WTC11 (cell line): ENCODE data around the gene FBXO7.

ENCODE experiments used
- ATF1 ChIP-seq: sonication (generic); formaldehyde crosslinking; IDR thresholded peaks from 2 replicates; pipeline ENCODE4 v1.8.1; 2023; ENCODE audit warnings: mild to moderate bottlenecking, moderate library complexity, missing genetic modification reagents
- CREM ChIP-seq: sonication (generic); formaldehyde crosslinking; IDR thresholded peaks from 2 replicates; pipeline ENCODE4 v1.8.1; 2022; ENCODE audit warnings: mild to moderate bottlenecking, missing genetic modification reagents, moderate library complexity
- ETV6 ChIP-seq: sonication (generic); formaldehyde crosslinking; IDR thresholded peaks from 2 replicates; pipeline ENCODE4 v1.8.1; 2022; ENCODE audit warnings: mild to moderate bottlenecking, missing genetic modification reagents
- JUN ChIP-seq: sonication (generic); formaldehyde crosslinking; IDR thresholded peaks from 2 replicates; pipeline ENCODE4 v1.8.0; 2023; ENCODE audit warnings: mild to moderate bottlenecking, missing genetic modification reagents
- MXD4 ChIP-seq: fragments of 250-450 bp; sonication (Bioruptor Pico); IDR thresholded peaks from 2 replicates; pipeline ENCODE4 v1.8.0; 2021; ENCODE audit warnings: mild to moderate bottlenecking, moderate library complexity, borderline replicate concordance
- SP1 ChIP-seq: sonication (generic); formaldehyde crosslinking; conservative IDR thresholded peaks from 2 replicates; pipeline ENCODE4 v1.8.1; 2022; ENCODE audit warnings: missing genetic modification reagents
- ZBTB21 ChIP-seq: sonication (generic); formaldehyde crosslinking; IDR thresholded peaks from 2 replicates; pipeline ENCODE4 v1.8.1; 2023; ENCODE audit warnings: mild to moderate bottlenecking, missing genetic modification reagents, borderline replicate concordance
- ZNF232 ChIP-seq: sonication (generic); formaldehyde crosslinking; IDR thresholded peaks from 2 replicates; pipeline ENCODE4 v1.8.0; 2022; ENCODE audit warnings: mild to moderate bottlenecking, missing genetic modification reagents
- ZNF317 ChIP-seq: sonication (generic); formaldehyde crosslinking; IDR thresholded peaks from 2 replicates; pipeline ENCODE4 v1.8.1; 2023; ENCODE audit warnings: low read depth, mild to moderate bottlenecking, moderate library complexity, missing genetic modification reagents, borderline replicate concordance
- ZNF396 ChIP-seq: fragments of 250-450 bp; sonication (Bioruptor Pico); IDR thresholded peaks from 2 replicates; pipeline ENCODE4 v1.8.0; 2021; ENCODE audit warnings: mild to moderate bottlenecking, moderate library complexity, borderline replicate concordance
- TF ChIP-seq, protein P1 (sequence below): fragments of 200-600 bp; IDR thresholded peaks from 2 replicates; pipeline ENCODE4 v1.8.0; 2022; ENCODE audit warnings: antibody characterized with exemption
- TF ChIP-seq, protein P2 (sequence below): sonication (generic); formaldehyde crosslinking; IDR thresholded peaks from 2 replicates; pipeline ENCODE4 v1.8.0; 2022; ENCODE audit warnings: mild to moderate bottlenecking, missing genetic modification reagents
- TF ChIP-seq, protein P3 (sequence below): sonication (generic); formaldehyde crosslinking; IDR thresholded peaks from 2 replicates; pipeline ENCODE4 v1.8.0; 2023; ENCODE audit warnings: missing genetic modification reagents

DNA sequence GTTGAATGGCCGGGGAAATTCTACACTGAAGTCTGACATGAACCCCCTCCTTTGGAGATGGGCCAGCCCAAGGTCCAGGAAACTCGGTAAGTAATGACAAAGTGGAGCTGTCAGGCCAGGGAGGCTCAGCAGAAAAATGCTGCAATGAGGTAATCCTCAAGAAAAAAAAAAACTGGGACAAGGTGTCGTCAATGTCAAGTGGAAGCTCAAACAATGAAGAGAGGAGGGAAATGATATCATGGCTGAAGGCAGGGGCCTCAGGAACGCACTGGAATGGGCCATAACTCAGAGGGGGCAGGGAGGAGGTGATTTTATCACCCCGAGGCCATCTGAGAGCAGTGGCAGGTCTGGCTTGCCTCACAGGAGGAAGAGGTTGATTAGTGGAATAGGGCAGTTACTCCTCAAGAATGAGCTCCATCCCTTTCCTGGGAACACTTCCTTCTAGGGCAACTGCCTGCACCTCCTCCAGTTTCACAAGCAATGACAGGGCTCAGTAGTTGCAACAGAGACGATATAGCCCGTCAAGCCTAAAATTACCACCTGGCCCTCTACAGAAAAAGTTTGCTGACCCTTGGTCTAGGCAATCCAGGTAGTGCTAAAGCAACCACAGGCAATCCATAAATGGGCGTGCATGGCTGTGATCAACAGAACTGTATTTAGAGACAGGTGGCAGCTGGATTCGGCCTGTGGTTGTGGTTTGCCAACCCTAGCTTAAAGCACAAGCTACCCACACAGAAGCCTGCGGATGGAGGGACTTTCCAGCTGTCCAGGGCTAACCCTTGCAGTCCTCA lies 65.2 kb downstream of the FBXO7 start:
- TF ChIP-seq ATF1 (CRISPR knock-in tag) = no peak
- TF ChIP-seq, protein P1, sequence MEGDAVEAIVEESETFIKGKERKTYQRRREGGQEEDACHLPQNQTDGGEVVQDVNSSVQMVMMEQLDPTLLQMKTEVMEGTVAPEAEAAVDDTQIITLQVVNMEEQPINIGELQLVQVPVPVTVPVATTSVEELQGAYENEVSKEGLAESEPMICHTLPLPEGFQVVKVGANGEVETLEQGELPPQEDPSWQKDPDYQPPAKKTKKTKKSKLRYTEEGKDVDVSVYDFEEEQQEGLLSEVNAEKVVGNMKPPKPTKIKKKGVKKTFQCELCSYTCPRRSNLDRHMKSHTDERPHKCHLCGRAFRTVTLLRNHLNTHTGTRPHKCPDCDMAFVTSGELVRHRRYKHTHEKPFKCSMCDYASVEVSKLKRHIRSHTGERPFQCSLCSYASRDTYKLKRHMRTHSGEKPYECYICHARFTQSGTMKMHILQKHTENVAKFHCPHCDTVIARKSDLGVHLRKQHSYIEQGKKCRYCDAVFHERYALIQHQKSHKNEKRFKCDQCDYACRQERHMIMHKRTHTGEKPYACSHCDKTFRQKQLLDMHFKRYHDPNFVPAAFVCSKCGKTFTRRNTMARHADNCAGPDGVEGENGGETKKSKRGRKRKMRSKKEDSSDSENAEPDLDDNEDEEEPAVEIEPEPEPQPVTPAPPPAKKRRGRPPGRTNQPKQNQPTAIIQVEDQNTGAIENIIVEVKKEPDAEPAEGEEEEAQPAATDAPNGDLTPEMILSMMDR = no peak
- TF ChIP-seq, protein P2, sequence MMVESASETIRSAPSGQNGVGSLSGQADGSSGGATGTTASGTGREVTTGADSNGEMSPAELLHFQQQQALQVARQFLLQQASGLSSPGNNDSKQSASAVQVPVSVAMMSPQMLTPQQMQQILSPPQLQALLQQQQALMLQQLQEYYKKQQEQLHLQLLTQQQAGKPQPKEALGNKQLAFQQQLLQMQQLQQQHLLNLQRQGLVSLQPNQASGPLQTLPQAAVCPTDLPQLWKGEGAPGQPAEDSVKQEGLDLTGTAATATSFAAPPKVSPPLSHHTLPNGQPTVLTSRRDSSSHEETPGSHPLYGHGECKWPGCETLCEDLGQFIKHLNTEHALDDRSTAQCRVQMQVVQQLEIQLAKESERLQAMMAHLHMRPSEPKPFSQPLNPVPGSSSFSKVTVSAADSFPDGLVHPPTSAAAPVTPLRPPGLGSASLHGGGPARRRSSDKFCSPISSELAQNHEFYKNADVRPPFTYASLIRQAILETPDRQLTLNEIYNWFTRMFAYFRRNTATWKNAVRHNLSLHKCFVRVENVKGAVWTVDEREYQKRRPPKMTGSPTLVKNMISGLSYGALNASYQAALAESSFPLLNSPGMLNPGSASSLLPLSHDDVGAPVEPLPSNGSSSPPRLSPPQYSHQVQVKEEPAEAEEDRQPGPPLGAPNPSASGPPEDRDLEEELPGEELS (CRISPR knock-in tag) = no peak
- no peak for TF ChIP-seq ZNF317 (CRISPR knock-in tag)
- TF ChIP-seq ETV6 (CRISPR knock-in tag) = no peak
- TF ChIP-seq ZNF396 = no peak
- no peak for TF ChIP-seq MXD4 (CRISPR knock-in tag)
- TF ChIP-seq SP1 = no peak
- TF ChIP-seq CREM (CRISPR knock-in tag) = no peak
- TF ChIP-seq, protein P3, sequence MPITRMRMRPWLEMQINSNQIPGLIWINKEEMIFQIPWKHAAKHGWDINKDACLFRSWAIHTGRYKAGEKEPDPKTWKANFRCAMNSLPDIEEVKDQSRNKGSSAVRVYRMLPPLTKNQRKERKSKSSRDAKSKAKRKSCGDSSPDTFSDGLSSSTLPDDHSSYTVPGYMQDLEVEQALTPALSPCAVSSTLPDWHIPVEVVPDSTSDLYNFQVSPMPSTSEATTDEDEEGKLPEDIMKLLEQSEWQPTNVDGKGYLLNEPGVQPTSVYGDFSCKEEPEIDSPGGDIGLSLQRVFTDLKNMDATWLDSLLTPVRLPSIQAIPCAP = no peak
- no peak for TF ChIP-seq ZBTB21 (CRISPR knock-in tag)
- TF ChIP-seq ZNF232 (CRISPR knock-in tag) = no peak
- no peak for TF ChIP-seq JUN (CRISPR knock-in tag)
